GM18907 (cell line): ENCODE results near the gene AKAP6.

Experiments used
- ATAC-seq: cut with Tn5 transposase; IDR thresholded peaks from one replicate; pipeline ENCODE4 v1.9.1; 2021; ENCODE audit warnings: mild to moderate bottlenecking, moderate library complexity; ENCODE audit not compliant: unreplicated experiment

The AKAP6 gene

GRCh38 chr14:32602699-32603098 lies 273.6 kb downstream of the AKAP6 start:
- no peak for ATAC-seq

- no peak for ATAC-seq
These were observed 275.0 kb downstream of the AKAP6 start for GRCh38 chr14:32603992-32604565.

GRCh38 chr14:32606301-32606700 lies 277.2 kb downstream of the AKAP6 start:
- ATAC-seq: no peak

- no peak for ATAC-seq
These were observed 278.3 kb downstream of the AKAP6 start for GRCh38 chr14:32607399-32607798.

- ATAC-seq: no peak
These were observed 279.8 kb downstream of the AKAP6 start for GRCh38 chr14:32608857-32609256.

- no peak for ATAC-seq
These were observed 280.3 kb downstream of the AKAP6 start for GRCh38 chr14:32609388-32609787.

GRCh38 chr14:32611752-32612151 lies 282.7 kb downstream of the AKAP6 start:
- ATAC-seq: no peak

- ATAC-seq: no peak
These were observed 289.9 kb downstream of the AKAP6 start for GRCh38 chr14:32618991-32619390.

GRCh38 chr14:32620303-32620702 lies 291.2 kb downstream of the AKAP6 start:
- no peak for ATAC-seq

- ATAC-seq: no peak
These were observed 291.6 kb downstream of the AKAP6 start for GRCh38 chr14:32620724-32621123.

GRCh38 chr14:32621585-32621984 lies 292.5 kb downstream of the AKAP6 start:
- no peak for ATAC-seq

- peak; percentile 53 for ATAC-seq
These were observed 293.6 kb downstream of the AKAP6 start for GRCh38 chr14:32622742-32623141.

GRCh38 chr14:32623300-32624093 lies 294.4 kb downstream of the AKAP6 start:
- no peak for ATAC-seq

GRCh38 chr14:32625211-32625610 lies 296.1 kb downstream of the AKAP6 start:
- ATAC-seq: no peak

GRCh38 chr14:32627545-32628298 lies 298.6 kb downstream of the AKAP6 start:
- no peak for ATAC-seq

- ATAC-seq: no peak
These were observed 300.1 kb downstream of the AKAP6 start for GRCh38 chr14:32629236-32629635.

GRCh38 chr14:32630701-32631100 lies 301.6 kb downstream of the AKAP6 start:
- no peak for ATAC-seq

GRCh38 chr14:32633224-32633859 lies 304.2 kb downstream of the AKAP6 start:
- ATAC-seq: no peak

- ATAC-seq: no peak
These were observed 304.8 kb downstream of the AKAP6 start for GRCh38 chr14:32633930-32634329.

- peak; percentile 87 for ATAC-seq
These were observed 306.1 kb downstream of the AKAP6 start for GRCh38 chr14:32635061-32635719.

GRCh38 chr14:32637582-32637981 lies 308.5 kb downstream of the AKAP6 start:
- ATAC-seq: no peak
